Measurements from ENCODE around the gene TENT5D.
"Not testable (repeated sequence)": the region's sequence is repeated elsewhere in the genome, so short reads cannot be mapped to it uniquely, and the experiment has no call there.

Gene TENT5D

GRCh38 chrX:80420147-80420546, at the start of gene TENT5D:
Gene TENT5D, plus strand, starts transcription at chrX:80420447. Its CDS starts 22,093 bp downstream, at chrX:80442540.
- no peak for DNase-seq (ENCODE audit: low read depth)

- DNase-seq (ENCODE audit: low read depth) = not testable (repeated sequence)
These were observed 34.6 kb upstream of the TENT5D start for GRCh38 chrX:80385651-80386050.

- DNase-seq (ENCODE audit: low read depth) = no peak
These were observed 32.0 kb upstream of the TENT5D start for GRCh38 chrX:80388206-80388605.

- no peak for DNase-seq (ENCODE audit: low read depth)
These were observed 8.2 kb upstream of the TENT5D start for GRCh38 chrX:80412042-80412441.

- DNase-seq (ENCODE audit: low read depth) = no peak
These were observed 2.8 kb downstream of the TENT5D start for GRCh38 chrX:80423000-80423399.

- no peak for DNase-seq (ENCODE audit: low read depth)
These were observed 3.5 kb downstream of the TENT5D start for GRCh38 chrX:80423744-80424143.

GRCh38 chrX:80430826-80431504, 10.7 kb downstream of the TENT5D start:
- no peak for DNase-seq (ENCODE audit: low read depth)

GRCh38 chrX:80431505-80431832, 11.2 kb downstream of the TENT5D start:
- DNase-seq (ENCODE audit: low read depth) = no peak

- DNase-seq (ENCODE audit: low read depth) = no peak
These were observed 12.2 kb downstream of the TENT5D start for GRCh38 chrX:80432441-80432840.

GRCh38 chrX:80432863-80433262, 12.6 kb downstream of the TENT5D start:
- no peak for DNase-seq (ENCODE audit: low read depth)

- DNase-seq (ENCODE audit: low read depth) = not testable (repeated sequence)
These were observed 47.9 kb downstream of the TENT5D start for GRCh38 chrX:80468166-80468565.

- no peak for DNase-seq (ENCODE audit: low read depth)
These were observed 51.3 kb downstream of the TENT5D start for GRCh38 chrX:80471582-80471981.

- DNase-seq (ENCODE audit: low read depth) = no peak
These were observed 65.3 kb downstream of the TENT5D start for GRCh38 chrX:80485543-80485942.

GRCh38 chrX:80486299-80486698, 66.1 kb downstream of the TENT5D start:
- DNase-seq (ENCODE audit: low read depth) = no peak

- DNase-seq (ENCODE audit: low read depth) = no peak
These were observed 68.9 kb downstream of the TENT5D start for GRCh38 chrX:80489166-80489565.

Data from stimulated activated CD8-positive, alpha-beta memory T cell treated with anti-CD3 and anti-CD28 coated beads, Interleukin-12 subunit alpha, Interleukin-12 subunit beta, amount 100 ng/mL, for 1 hour (primary cell).